MM.1S (cell line): ENCODE results near the gene IL1RAPL1.

ENCODE experiments used
- DNase-seq: peaks from one replicate; pipeline ENCODE4 v3.0.0-alpha.2; 2015
- H2AFZ ChIP-seq: fragments of 300-600 bp; sonication (generic); 2 replicates; pipeline ENCODE4 v1.6.0; 2016; ENCODE audit warnings: antibody characterized with exemption, low read length
- H3F3A ChIP-seq: fragments of 300-600 bp; sonication (generic); 2 replicates; pipeline ENCODE4 v1.6.1; 2016; ENCODE audit warnings: mild to moderate bottlenecking, antibody characterized with exemption, low read length, moderate library complexity, mixed read lengths; ENCODE audit not compliant: insufficient read depth
- H3K27ac ChIP-seq: fragments of 300-600 bp; sonication (generic); 2 replicates; pipeline ENCODE4 v1.5.1; 2016; ENCODE audit warnings: mild to moderate bottlenecking, low read length
- H3K27me3 ChIP-seq: fragments of 300-600 bp; sonication (generic); replicated peaks from 2 replicates; pipeline ENCODE4 v1.6.0; 2016; ENCODE audit warnings: low read length; ENCODE audit not compliant: insufficient read depth
- H3K36me3 ChIP-seq: fragments of 300-600 bp; sonication (generic); replicated peaks from 2 replicates; pipeline ENCODE4 v1.6.1; 2016; ENCODE audit warnings: mild to moderate bottlenecking, low read length, mixed read lengths; ENCODE audit not compliant: insufficient read depth
- H3K4me1 ChIP-seq: fragments of 300-600 bp; sonication (generic); 2 replicates; pipeline ENCODE4 v1.6.1; 2016; ENCODE audit warnings: low read length, mixed read lengths
- H3K4me2 ChIP-seq: fragments of 300-600 bp; sonication (generic); 2 replicates; pipeline ENCODE4 v1.6.0; 2016; ENCODE audit warnings: low read depth, low read length
- H3K4me3 ChIP-seq: fragments of 300-600 bp; sonication (generic); 2 replicates; pipeline ENCODE4 v1.5.1; 2016; ENCODE audit warnings: low read length, mixed read lengths
- H3K79me2 ChIP-seq: fragments of 300-600 bp; sonication (generic); 2 replicates; pipeline ENCODE4 v1.6.1; 2016; ENCODE audit warnings: mixed run types, low read length, mixed read lengths
- H3K9ac ChIP-seq: fragments of 300-600 bp; sonication (generic); 2 replicates; pipeline ENCODE4 v1.6.1; 2016; ENCODE audit warnings: low read length, mixed read lengths
- H3K9me2 ChIP-seq: fragments of 300-600 bp; sonication (generic); replicated peaks from 2 replicates; pipeline ENCODE4 v1.6.1; 2016; ENCODE audit warnings: mild to moderate bottlenecking, low read length, mixed read lengths; ENCODE audit not compliant: insufficient read depth
- H3K9me3 ChIP-seq: fragments of 300-600 bp; sonication (generic); replicated peaks from 2 replicates; pipeline ENCODE4 v1.6.1; 2016; ENCODE audit warnings: mild to moderate bottlenecking, low read length, mixed read lengths; ENCODE audit not compliant: insufficient read depth
- H4K20me1 ChIP-seq: fragments of 300-600 bp; sonication (generic); 2 replicates; pipeline ENCODE4 v1.6.1; 2016; ENCODE audit warnings: mild to moderate bottlenecking, low read length, moderate library complexity, mixed read lengths; ENCODE audit not compliant: insufficient read depth
- CTCF ChIP-seq: fragments of 300-600 bp; sonication (generic); IDR thresholded peaks from 2 replicates; pipeline ENCODE4 v1.5.1; 2016; ENCODE audit warnings: antibody characterized with exemption, low read length, mixed read lengths
- EZH2 ChIP-seq: fragments of 300-600 bp; sonication (generic); optimal IDR thresholded peaks from 2 replicates; pipeline ENCODE3; 2017; ENCODE audit warnings: low read depth, mild to moderate bottlenecking, antibody characterized with exemption, low read length, mixed read lengths
- EZH2phosphoT487 ChIP-seq: fragments of 300-600 bp; sonication (generic); IDR thresholded peaks from 2 replicates; pipeline ENCODE4 v1.6.1; 2018; ENCODE audit warnings: antibody characterized with exemption, low read length

IL1RAPL1 gene

GRCh38 chrX:28966331-28966730 lies 379.1 kb downstream of the IL1RAPL1 start:
- H3K27me3 ChIP-seq = no peaks in the 10 kb centered on the region
- H3K27ac ChIP-seq = no peak overlapping the region
- TF ChIP-seq CTCF = no peak
- no peak for TF ChIP-seq EZH2
- TF ChIP-seq EZH2phosphoT487 = no peak
- peak overlapping the region; percentile 27; the same call in 1 of the 2 replicates for H3K4me3 ChIP-seq
- no peaks in the 10 kb centered on the region for H3K79me2 ChIP-seq
- DNase-seq = peak; percentile 33
- peak overlapping the region; percentile 40 for H3K4me2 ChIP-seq
- H3K4me1 ChIP-seq = no peaks in the 10 kb centered on the region
- H2AFZ ChIP-seq = no peak overlapping the region
- no peaks in the 10 kb centered on the region for H3K9me3 ChIP-seq
- no peaks in the 10 kb centered on the region for H3F3A ChIP-seq
- H3K9me2 ChIP-seq = no peaks in the 10 kb centered on the region
- H3K9ac ChIP-seq = no peak overlapping the region
- H4K20me1 ChIP-seq = no peaks in the 10 kb centered on the region
- H3K36me3 ChIP-seq = no peaks in the 10 kb centered on the region

- Histone ChIP-seq H3K79me2 (no peaks in the 10 kb centered on the region), H3K4me1 (no peaks in the 10 kb centered on the region), H3K27me3 (no peaks in the 10 kb centered on the region), H2AFZ (no peak overlapping the region), H3K9me2 (no peaks in the 10 kb centered on the region), H3K36me3 (no peaks in the 10 kb centered on the region), H3K4me3 (no peak overlapping the region), H3K9me3 (no peaks in the 10 kb centered on the region), H3K4me2 (no peak overlapping the region), H4K20me1 (no peaks in the 10 kb centered on the region), H3K9ac (no peak overlapping the region), H3F3A (no peaks in the 10 kb centered on the region), H3K27ac (no peak overlapping the region)
- DNase-seq = no peak
- TF ChIP-seq EZH2phosphoT487 (no peak), CTCF (no peak), EZH2 (no peak)
Observed at GRCh38 chrX:28969126-28969525, 381.9 kb downstream of the IL1RAPL1 start.

GRCh38 chrX:28979877-28980276 lies 392.6 kb downstream of the IL1RAPL1 start:
- TF ChIP-seq CTCF (no peak), EZH2 (no peak), EZH2phosphoT487 (no peak)
- Histone ChIP-seq H3F3A (no peaks in the 10 kb centered on the region), H3K9me2 (no peaks in the 10 kb centered on the region), H3K4me3 (no peak overlapping the region), H3K4me2 (no peak overlapping the region), H4K20me1 (no peaks in the 10 kb centered on the region), H3K79me2 (no peaks in the 10 kb centered on the region), H3K4me1 (peaks cover 10% of the 10 kb centered on the region; the same call in 1 of the 2 replicates), H3K9me3 (no peaks in the 10 kb centered on the region), H3K36me3 (no peaks in the 10 kb centered on the region), H3K27ac (no peak overlapping the region), H3K9ac (no peak overlapping the region), H2AFZ (no peak overlapping the region), H3K27me3 (no peaks in the 10 kb centered on the region)
- DNase-seq = no peak
